Measurements from ENCODE around the gene NEK4. TPM values are rescaled to one million over a fixed set of nuclear protein-coding genes. Genes with fewer than 3 reads are reported as not detected.

Gene NEK4
- total and polyA plus RNA-seq, 10 of the 15 experiments (the other 5 are each of a cell fraction or from before 2014, with no cell fraction given): 7.0 to 29.1 (median 16.4) TPM

DNA sequence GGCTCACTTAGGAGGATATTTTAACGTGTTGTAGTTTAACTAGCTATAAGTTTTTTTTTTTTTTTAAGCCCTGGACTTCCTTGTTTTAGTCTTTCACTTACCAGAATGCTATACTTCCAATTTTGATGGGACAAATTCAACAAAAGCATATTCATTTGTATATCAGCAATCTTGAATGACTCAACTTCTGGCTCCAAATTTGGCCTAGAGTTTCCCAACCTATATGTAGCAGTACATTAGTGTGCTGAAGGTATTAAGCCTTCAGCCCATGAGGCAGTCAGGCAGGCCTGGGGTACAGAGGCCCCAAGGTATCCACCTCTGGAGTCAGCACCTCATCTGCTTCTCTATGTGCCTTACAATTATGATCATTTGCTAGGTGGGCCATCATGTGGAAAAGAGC lies 90.9 kb downstream of the NEK4 start (continued):
- TF ChIP-seq, protein P1, sequence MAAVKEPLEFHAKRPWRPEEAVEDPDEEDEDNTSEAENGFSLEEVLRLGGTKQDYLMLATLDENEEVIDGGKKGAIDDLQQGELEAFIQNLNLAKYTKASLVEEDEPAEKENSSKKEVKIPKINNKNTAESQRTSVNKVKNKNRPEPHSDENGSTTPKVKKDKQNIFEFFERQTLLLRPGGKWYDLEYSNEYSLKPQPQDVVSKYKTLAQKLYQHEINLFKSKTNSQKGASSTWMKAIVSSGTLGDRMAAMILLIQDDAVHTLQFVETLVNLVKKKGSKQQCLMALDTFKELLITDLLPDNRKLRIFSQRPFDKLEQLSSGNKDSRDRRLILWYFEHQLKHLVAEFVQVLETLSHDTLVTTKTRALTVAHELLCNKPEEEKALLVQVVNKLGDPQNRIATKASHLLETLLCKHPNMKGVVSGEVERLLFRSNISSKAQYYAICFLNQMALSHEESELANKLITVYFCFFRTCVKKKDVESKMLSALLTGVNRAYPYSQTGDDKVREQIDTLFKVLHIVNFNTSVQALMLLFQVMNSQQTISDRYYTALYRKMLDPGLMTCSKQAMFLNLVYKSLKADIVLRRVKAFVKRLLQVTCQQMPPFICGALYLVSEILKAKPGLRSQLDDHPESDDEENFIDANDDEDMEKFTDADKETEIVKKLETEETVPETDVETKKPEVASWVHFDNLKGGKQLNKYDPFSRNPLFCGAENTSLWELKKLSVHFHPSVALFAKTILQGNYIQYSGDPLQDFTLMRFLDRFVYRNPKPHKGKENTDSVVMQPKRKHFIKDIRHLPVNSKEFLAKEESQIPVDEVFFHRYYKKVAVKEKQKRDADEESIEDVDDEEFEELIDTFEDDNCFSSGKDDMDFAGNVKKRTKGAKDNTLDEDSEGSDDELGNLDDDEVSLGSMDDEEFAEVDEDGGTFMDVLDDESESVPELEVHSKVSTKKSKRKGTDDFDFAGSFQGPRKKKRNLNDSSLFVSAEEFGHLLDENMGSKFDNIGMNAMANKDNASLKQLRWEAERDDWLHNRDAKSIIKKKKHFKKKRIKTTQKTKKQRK (IDR thresholded peaks at IDR 0.05; ENCODE audit: low read depth, low read length): no peak
- TF ChIP-seq ZNF217 (IDR thresholded peaks at IDR 0.05): no peak
- TF ChIP-seq MEF2B (IDR thresholded peaks at IDR 0.05; ENCODE audit: partially characterized antibody, poor library complexity, severe bottlenecking): no peak
- TF ChIP-seq SRF (IDR thresholded peaks at IDR 0.05; ENCODE audit: low read depth in 2 of 2, low read length in 2 of 2): no peak
- TF ChIP-seq, protein P2, sequence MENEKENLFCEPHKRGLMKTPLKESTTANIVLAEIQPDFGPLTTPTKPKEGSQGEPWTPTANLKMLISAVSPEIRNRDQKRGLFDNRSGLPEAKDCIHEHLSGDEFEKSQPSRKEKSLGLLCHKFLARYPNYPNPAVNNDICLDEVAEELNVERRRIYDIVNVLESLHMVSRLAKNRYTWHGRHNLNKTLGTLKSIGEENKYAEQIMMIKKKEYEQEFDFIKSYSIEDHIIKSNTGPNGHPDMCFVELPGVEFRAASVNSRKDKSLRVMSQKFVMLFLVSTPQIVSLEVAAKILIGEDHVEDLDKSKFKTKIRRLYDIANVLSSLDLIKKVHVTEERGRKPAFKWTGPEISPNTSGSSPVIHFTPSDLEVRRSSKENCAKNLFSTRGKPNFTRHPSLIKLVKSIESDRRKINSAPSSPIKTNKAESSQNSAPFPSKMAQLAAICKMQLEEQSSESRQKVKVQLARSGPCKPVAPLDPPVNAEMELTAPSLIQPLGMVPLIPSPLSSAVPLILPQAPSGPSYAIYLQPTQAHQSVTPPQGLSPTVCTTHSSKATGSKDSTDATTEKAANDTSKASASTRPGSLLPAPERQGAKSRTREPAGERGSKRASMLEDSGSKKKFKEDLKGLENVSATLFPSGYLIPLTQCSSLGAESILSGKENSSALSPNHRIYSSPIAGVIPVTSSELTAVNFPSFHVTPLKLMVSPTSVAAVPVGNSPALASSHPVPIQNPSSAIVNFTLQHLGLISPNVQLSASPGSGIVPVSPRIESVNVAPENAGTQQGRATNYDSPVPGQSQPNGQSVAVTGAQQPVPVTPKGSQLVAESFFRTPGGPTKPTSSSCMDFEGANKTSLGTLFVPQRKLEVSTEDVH (IDR thresholded peaks at IDR 0.05; ENCODE audit: low read depth, partially characterized antibody): no peak
- no peak for TF ChIP-seq RAD51 (IDR thresholded peaks at IDR 0.05)
- TF ChIP-seq, protein P3, sequence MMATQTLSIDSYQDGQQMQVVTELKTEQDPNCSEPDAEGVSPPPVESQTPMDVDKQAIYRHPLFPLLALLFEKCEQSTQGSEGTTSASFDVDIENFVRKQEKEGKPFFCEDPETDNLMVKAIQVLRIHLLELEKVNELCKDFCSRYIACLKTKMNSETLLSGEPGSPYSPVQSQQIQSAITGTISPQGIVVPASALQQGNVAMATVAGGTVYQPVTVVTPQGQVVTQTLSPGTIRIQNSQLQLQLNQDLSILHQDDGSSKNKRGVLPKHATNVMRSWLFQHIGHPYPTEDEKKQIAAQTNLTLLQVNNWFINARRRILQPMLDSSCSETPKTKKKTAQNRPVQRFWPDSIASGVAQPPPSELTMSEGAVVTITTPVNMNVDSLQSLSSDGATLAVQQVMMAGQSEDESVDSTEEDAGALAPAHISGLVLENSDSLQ (IDR thresholded peaks at IDR 0.05): no peak

All from GM12878 (cell line).